Karpas-422 (cell line): ENCODE results near the gene CDS1. TPM values are rescaled to one million over a fixed set of nuclear protein-coding genes. Genes with fewer than 3 reads are reported as not detected.
"Not testable (repeated sequence)": the region's sequence is repeated elsewhere in the genome, so short reads cannot be mapped to it uniquely, and the experiment has no call there.

Experiments
- DNase-seq: peaks from one replicate; pipeline ENCODE4 v3.0.0-alpha.2; 2015
- H2AFZ ChIP-seq: fragments of 200-600 bp; sonication (generic); 2 replicates; pipeline ENCODE4 v1.6.1; 2014; ENCODE audit warnings: antibody characterized with exemption, low read length, mixed read lengths
- H3K27ac ChIP-seq: fragments of 200-600 bp; sonication (generic); 2 replicates; pipeline ENCODE4 v1.5.1; 2014; ENCODE audit warnings: mild to moderate bottlenecking, low read length, moderate library complexity
- H3K27me3 ChIP-seq: fragments of 200-600 bp; sonication (generic); 2 replicates; pipeline ENCODE4 v1.6.1; 2014; ENCODE audit warnings: low read length, mixed read lengths
- H3K36me3 ChIP-seq: fragments of 200-600 bp; sonication (generic); 2 replicates; pipeline ENCODE4 v1.6.1; 2014; ENCODE audit warnings: low read length, mixed read lengths; ENCODE audit not compliant: insufficient read depth
- H3K4me1 ChIP-seq: fragments of 200-600 bp; sonication (generic); 2 replicates; pipeline ENCODE4 v1.6.1; 2014; ENCODE audit warnings: mild to moderate bottlenecking, low read length, mixed read lengths
- H3K4me2 ChIP-seq: fragments of 200-600 bp; sonication (generic); 2 replicates; pipeline ENCODE4 v1.6.1; 2014; ENCODE audit warnings: low read length, low read depth, mild to moderate bottlenecking; ENCODE audit not compliant: poor library complexity, severe bottlenecking
- H3K4me3 ChIP-seq: fragments of 200-600 bp; sonication (generic); 2 replicates; pipeline ENCODE4 v1.5.1; 2014; ENCODE audit warnings: mild to moderate bottlenecking, antibody characterized with exemption, low read length, mixed read lengths
- H3K79me2 ChIP-seq: fragments of 200-600 bp; sonication (generic); 2 replicates; pipeline ENCODE4 v1.6.1; 2014; ENCODE audit warnings: mild to moderate bottlenecking, low read length, mixed read lengths
- H3K9ac ChIP-seq: fragments of 200-600 bp; sonication (generic); 2 replicates; pipeline ENCODE4 v1.6.0; 2014; ENCODE audit warnings: low read length
- H3K9me2 ChIP-seq: fragments of 200-600 bp; sonication (generic), shearing (Covaris generic); replicated peaks from 2 replicates; pipeline ENCODE4 v1.6.0; 2014; ENCODE audit warnings: mild to moderate bottlenecking, low read length, moderate library complexity; ENCODE audit not compliant: insufficient read depth
- H3K9me3 ChIP-seq: fragments of 300-700, 200-600 bp; sonication (generic); 2 replicates; pipeline ENCODE4 v1.6.1; 2014; ENCODE audit warnings: low read length, mixed read lengths
- H4K20me1 ChIP-seq: fragments of 200-600 bp; sonication (generic); 2 replicates; pipeline ENCODE4 v1.6.1; 2014; ENCODE audit warnings: mild to moderate bottlenecking, antibody characterized with exemption, low read length, low read depth; ENCODE audit not compliant: insufficient read depth
- total RNA-seq: library from RNA; depleted of rRNA; stranded (reverse); fragments of >200 nt; shearing (Covaris generic); gene quantifications from 2 replicates; pipeline ENCODE4 v1.2.3, GENCODE V29; 2014; ENCODE audit warnings: low replicate concordance

The CDS1 gene
- total RNA-seq, 1 experiment from 2014 or later: not detected

DNA sequence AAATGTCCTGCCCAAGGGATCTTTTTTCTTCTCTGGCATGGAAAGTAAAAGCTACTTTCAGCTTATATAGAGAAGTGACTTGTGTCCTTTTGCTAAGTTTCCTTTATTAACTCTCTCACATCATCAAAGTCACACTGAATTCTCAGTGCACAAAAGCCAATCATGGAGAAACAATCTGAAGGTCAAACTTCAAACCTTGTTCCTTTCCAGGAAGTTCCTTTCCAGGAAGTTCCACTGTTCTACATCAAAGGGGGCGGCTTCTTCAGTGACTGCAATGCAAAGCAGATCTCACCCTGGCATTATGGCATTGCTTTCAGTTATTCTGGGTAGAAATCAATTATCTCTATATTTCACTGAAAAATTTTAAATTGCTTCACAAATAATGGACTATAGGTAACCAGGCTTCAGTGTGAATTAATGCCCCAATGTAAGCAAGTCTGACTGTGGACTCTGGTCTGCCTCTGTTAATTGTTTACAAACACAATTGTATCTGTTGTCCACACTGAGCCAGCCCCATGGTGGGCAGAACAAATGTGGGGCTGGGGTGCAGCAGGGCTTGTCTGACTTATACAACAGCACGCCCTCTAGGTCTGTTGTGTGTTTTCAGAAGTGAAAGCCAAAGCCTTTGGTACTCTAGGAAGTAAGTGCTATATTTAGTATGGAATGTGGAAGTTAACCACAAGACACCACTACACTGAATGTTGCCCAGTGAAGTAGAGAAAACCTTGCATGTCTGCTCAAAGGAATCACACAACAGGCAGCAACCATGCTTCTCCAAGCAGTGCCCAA is 98.8 kb downstream of the CDS1 start:
- Histone ChIP-seq H3K36me3 (no peaks in the 10 kb centered on the region), H3K79me2 (no peaks in the 10 kb centered on the region), H3K4me3 (no peak overlapping the region), H3K4me2 (no peak overlapping the region), H3K9me3 (no peaks in the 10 kb centered on the region), H3K9me2 (no peaks in the 10 kb centered on the region), H4K20me1 (no peaks in the 10 kb centered on the region), H3K27me3 (no peaks in the 10 kb centered on the region), H3K9ac (no peak overlapping the region), H3K4me1 (no peaks in the 10 kb centered on the region), H2AFZ (no peak overlapping the region), H3K27ac (no peak overlapping the region)
- no peak for DNase-seq

DNA sequence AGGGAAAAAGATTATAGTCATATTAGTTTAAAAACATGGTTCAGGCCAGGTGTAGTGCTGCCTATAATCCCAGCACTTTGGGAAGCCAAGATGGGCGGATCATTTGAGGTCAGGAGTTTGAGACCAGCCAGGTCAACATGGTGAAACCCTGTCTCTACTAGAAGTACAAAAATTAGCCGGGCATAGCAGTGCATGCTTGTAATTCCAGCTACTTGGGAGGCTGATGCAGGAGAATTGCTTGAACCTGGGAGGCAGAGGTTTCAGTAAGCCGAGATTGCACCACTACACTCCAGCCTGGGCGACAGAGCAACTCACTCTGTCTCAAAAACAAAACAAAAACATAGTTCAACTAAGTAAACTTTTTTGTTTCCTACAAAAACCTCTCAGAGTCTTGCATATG is 99.7 kb downstream of the CDS1 start:
- H4K20me1 ChIP-seq, H3K27me3 ChIP-seq, H2AFZ ChIP-seq, H3K27ac ChIP-seq, H3K79me2 ChIP-seq, H3K4me2 ChIP-seq, H3K9me2 ChIP-seq, H3K4me3 ChIP-seq, H3K36me3 ChIP-seq, H3K4me1 ChIP-seq, DNase-seq, H3K9me3 ChIP-seq, H3K9ac ChIP-seq: not testable (repeated sequence)

DNA sequence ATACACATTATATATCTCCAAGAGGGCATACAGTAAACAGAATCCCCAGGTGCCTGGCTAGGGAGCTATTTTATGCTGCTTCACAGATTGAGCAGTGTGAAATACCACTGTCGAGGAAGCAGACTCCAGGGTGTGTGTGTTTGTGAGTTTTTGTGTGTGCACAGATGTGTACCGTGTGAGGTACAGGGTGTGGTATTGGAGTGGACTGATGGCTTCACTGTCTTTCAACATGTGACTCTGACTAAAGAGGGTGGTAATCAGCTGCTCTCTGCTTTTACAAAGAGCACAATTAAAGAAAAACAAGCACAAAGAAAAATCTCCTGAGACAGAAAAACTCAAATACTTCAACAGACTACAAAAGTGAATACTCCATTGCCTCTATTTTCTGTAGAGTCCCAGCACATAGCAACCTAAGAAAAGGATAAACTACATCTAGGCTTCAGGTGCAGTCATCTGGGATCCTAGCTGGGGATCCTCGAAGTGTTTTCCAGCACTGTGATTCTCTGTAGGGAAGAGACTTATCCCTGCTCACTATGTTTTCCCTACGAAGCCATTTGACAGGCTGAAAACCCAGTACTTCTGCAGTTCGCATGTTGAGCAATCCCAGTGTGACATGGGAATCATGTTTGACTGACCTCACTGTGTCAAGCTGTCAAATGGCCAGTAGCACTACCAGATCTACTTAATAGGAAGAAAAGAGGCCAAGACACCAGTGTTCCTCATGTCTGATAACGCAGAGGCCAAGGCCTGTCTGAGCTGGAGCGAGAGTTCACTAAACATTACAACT is 100.3 kb downstream of the CDS1 start:
- Histone ChIP-seq H3K4me3 (no peak overlapping the region), H3K9me2 (no peaks in the 10 kb centered on the region), H3K27ac (no peak overlapping the region), H3K4me2 (no peak overlapping the region), H3K79me2 (no peaks in the 10 kb centered on the region), H3K9ac (no peak overlapping the region), H3K4me1 (no peaks in the 10 kb centered on the region), H4K20me1 (no peaks in the 10 kb centered on the region), H2AFZ (no peak overlapping the region), H3K27me3 (no peaks in the 10 kb centered on the region), H3K9me3 (no peaks in the 10 kb centered on the region), H3K36me3 (no peaks in the 10 kb centered on the region)
- DNase-seq: no peak

DNA sequence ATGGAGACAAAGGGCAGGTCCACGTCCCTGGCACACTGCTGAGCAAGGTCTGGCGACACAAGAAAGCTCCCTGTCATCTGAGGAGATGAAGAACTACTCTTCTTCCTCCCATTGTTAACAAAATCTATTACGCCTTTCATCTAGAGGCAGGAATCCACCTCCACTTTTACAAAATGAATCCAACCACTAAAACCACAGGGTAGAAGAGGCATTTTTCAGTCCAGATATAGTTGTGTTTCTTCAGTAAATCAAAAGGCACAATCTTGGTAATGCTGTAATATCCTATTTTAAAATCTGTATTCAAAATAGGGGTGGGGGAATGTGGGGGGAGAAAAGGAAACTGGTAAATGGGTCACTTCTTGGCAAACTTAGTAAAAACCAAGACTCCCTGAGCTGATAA is 101.4 kb downstream of the CDS1 start:
- no peak overlapping the region for H3K4me2 ChIP-seq
- H3K4me1 ChIP-seq: no peaks in the 10 kb centered on the region

DNA sequence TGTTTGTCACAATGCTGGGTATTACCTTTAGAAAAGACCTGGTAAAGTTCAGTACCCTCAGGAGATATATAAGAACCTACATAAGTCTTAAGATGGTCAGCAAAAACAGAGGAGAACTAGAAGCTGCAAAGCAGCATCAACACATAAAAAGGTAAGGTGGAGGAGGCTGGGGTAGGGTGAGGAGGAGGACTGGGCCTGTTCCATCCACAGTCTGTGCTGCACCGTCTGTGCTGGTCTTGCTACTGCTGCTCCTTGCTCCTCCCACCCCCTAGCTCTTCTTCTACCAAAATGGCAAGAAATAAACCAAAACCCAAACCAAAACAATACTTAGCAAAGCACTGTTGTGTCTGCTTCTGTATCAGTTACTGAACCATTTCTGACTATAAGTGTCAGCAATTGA is 102.2 kb downstream of the CDS1 start:
- Histone ChIP-seq H3K4me3 (no peak overlapping the region), H3K9me2 (no peaks in the 10 kb centered on the region), H3K36me3 (no peaks in the 10 kb centered on the region), H3K27me3 (no peaks in the 10 kb centered on the region), H3K4me2 (no peak overlapping the region), H3K9me3 (no peaks in the 10 kb centered on the region), H3K27ac (no peak overlapping the region), H3K4me1 (no peaks in the 10 kb centered on the region), H3K79me2 (no peaks in the 10 kb centered on the region), H3K9ac (no peak overlapping the region), H4K20me1 (no peaks in the 10 kb centered on the region), H2AFZ (no peak overlapping the region)
- DNase-seq: no peak

More for the DNA sequence above, 101.4 kb downstream of the CDS1 start:
- Histone ChIP-seq H3K9me2 (no peaks in the 10 kb centered on the region), H3K9me3 (no peaks in the 10 kb centered on the region), H3K9ac (no peak overlapping the region), H3K27me3 (no peaks in the 10 kb centered on the region), H3K79me2 (no peaks in the 10 kb centered on the region), H2AFZ (no peak overlapping the region), H4K20me1 (no peaks in the 10 kb centered on the region), H3K36me3 (no peaks in the 10 kb centered on the region), H3K27ac (no peak overlapping the region), H3K4me3 (no peak overlapping the region)
- no peak for DNase-seq

DNA sequence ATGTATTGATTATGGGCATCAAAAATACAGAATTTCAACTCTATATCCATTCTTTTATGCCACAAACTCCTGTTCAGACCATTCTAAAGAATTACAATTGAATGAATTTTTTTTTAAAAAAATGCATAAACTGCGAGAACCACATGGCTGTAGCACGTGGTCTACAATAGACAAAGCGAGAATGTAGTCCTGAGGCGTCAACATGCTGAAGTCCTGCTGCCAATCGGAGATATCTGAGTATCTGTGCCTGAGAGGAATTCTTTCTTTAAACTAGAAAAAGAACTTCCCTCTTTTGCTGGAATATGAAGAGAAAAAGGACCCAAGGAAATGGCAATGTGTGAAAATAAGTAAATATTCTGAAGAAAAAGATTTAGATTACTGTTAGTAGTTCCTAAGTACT is 105.7 kb downstream of the CDS1 start:
- Histone ChIP-seq H3K9ac (no peak overlapping the region), H3K9me3 (no peaks in the 10 kb centered on the region), H3K79me2 (no peaks in the 10 kb centered on the region), H3K27ac (no peak overlapping the region), H3K4me3 (no peak overlapping the region), H3K27me3 (no peaks in the 10 kb centered on the region), H3K36me3 (no peaks in the 10 kb centered on the region), H3K9me2 (no peaks in the 10 kb centered on the region), H3K4me2 (no peak overlapping the region), H4K20me1 (no peaks in the 10 kb centered on the region), H2AFZ (no peak overlapping the region), H3K4me1 (no peaks in the 10 kb centered on the region)
- DNase-seq: no peak

DNA sequence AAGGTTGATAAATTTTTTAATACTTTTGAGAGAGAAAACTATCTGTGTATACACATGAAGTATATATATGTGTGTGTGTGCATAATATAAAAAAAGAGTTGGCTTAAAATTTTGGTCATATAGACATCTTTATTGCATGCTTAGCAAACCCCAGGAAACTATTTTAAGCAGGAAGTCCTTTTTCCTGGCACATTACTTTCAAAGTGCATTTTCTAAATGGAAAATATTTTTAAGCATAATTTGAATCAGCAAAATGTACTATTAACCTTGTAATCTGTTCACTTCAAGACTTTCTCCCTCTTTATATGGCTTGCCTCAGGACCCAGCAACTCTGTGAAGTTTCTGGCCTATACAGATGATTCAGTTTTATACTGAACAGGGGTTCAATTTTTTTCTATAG is 106.3 kb downstream of the CDS1 start:
- H3K27me3 ChIP-seq: no peaks in the 10 kb centered on the region
- no peak overlapping the region for H3K9ac ChIP-seq
- no peak overlapping the region for H3K27ac ChIP-seq
- no peaks in the 10 kb centered on the region for H3K9me2 ChIP-seq
- H3K79me2 ChIP-seq: no peaks in the 10 kb centered on the region
- no peak overlapping the region for H3K4me3 ChIP-seq
- no peak overlapping the region for H3K4me2 ChIP-seq
- no peak for DNase-seq
- H3K9me3 ChIP-seq: no peaks in the 10 kb centered on the region
- no peaks in the 10 kb centered on the region for H3K4me1 ChIP-seq
- H2AFZ ChIP-seq: no peak overlapping the region
- no peaks in the 10 kb centered on the region for H3K36me3 ChIP-seq
- no peaks in the 10 kb centered on the region for H4K20me1 ChIP-seq

DNA sequence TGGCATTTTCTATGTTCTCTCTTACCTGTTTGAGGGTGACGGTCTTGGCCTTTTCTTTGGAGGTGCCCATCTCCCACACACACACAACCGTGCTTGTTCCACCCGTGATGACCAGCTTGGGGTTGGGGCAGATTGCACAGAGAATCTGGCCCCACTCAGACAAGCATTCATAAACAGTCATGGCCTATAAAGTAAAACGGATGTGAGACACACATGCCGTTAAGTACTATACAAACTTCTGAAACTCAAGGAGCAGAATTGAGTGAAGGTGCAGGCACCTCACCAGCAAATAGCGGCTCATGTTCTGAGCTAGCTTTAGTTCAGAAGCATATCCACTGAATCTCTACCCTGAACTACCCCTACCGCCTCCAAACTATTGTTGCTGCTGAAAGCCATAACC is 107.6 kb downstream of the CDS1 start:
- no peaks in the 10 kb centered on the region for H3K9me2 ChIP-seq
- no peaks in the 10 kb centered on the region for H3K27me3 ChIP-seq
- H3K9me3 ChIP-seq: no peaks in the 10 kb centered on the region
- no peaks in the 10 kb centered on the region for H3K4me1 ChIP-seq
- no peak overlapping the region for H3K4me3 ChIP-seq
- H2AFZ ChIP-seq: no peak overlapping the region
- H3K9ac ChIP-seq: no peak overlapping the region
- DNase-seq: no peak
- H3K79me2 ChIP-seq: no peaks in the 10 kb centered on the region
- no peak overlapping the region for H3K4me2 ChIP-seq
- no peak overlapping the region for H3K27ac ChIP-seq
- no peaks in the 10 kb centered on the region for H3K36me3 ChIP-seq
- no peaks in the 10 kb centered on the region for H4K20me1 ChIP-seq
